ENCODE results near the gene TREM2.
"Not testable (repeated sequence)": the region's sequence is repeated elsewhere in the genome, so short reads cannot be mapped to it uniquely, and the experiment has no call there.

Gene TREM2

GRCh38 chr6:41162687-41163418, at the start of gene TREM2:
TREM2 (minus strand) TSS chr6:41163116; CDS start chr6:41163082, 34 bp downstream.
- no peak for DNase-seq (ENCODE audit: low spot score)

- no peak for DNase-seq (ENCODE audit: low spot score)
Observed at GRCh38 chr6:41209547-41210320, 46.8 kb upstream of the TREM2 start.

GRCh38 chr6:41208439-41209106, 45.7 kb upstream of the TREM2 start:
- DNase-seq (ENCODE audit: low spot score): no peak

GRCh38 chr6:41204156-41204555, 41.2 kb upstream of the TREM2 start:
- no peak for DNase-seq (ENCODE audit: low spot score)

- no peak for DNase-seq (ENCODE audit: low spot score)
Observed at GRCh38 chr6:41201764-41202173, 38.9 kb upstream of the TREM2 start.

- DNase-seq (ENCODE audit: low spot score): no peak
Observed at GRCh38 chr6:41200901-41201763, 38.2 kb upstream of the TREM2 start, which contains the start of gene TREML2. TREML2 (minus strand) TSS chr6:41201149; CDS start chr6:41201008, 141 bp downstream.

GRCh38 chr6:41200296-41200900, 37.5 kb upstream of the TREM2 start:
- no peak for DNase-seq (ENCODE audit: low spot score)

GRCh38 chr6:41199552-41200246, 36.8 kb upstream of the TREM2 start:
- DNase-seq (ENCODE audit: low spot score): no peak

- no peak for DNase-seq (ENCODE audit: low spot score)
Observed at GRCh38 chr6:41197234-41197633, 34.3 kb upstream of the TREM2 start.

- DNase-seq (ENCODE audit: low spot score): no peak
Observed at GRCh38 chr6:41194386-41194785, 31.5 kb upstream of the TREM2 start.

GRCh38 chr6:41193884-41194283, 31.0 kb upstream of the TREM2 start:
- no peak for DNase-seq (ENCODE audit: low spot score)

- no peak for DNase-seq (ENCODE audit: low spot score)
Observed at GRCh38 chr6:41193171-41193734, 30.3 kb upstream of the TREM2 start.

GRCh38 chr6:41191569-41191968, 28.7 kb upstream of the TREM2 start:
- DNase-seq (ENCODE audit: low spot score): no peak

- no peak for DNase-seq (ENCODE audit: low spot score)
Observed at GRCh38 chr6:41190791-41191190, 27.9 kb upstream of the TREM2 start.

- no peak for DNase-seq (ENCODE audit: low spot score)
Observed at GRCh38 chr6:41189967-41190366, 27.1 kb upstream of the TREM2 start.

GRCh38 chr6:41189046-41189445, 26.1 kb upstream of the TREM2 start:
- not testable (repeated sequence) for DNase-seq (ENCODE audit: low spot score)

GRCh38 chr6:41187924-41188886, 25.3 kb upstream of the TREM2 start:
- no peak for DNase-seq (ENCODE audit: low spot score)

- no peak for DNase-seq (ENCODE audit: low spot score)
Observed at GRCh38 chr6:41186031-41186562, 23.2 kb upstream of the TREM2 start.

GRCh38 chr6:41184761-41185160, 21.8 kb upstream of the TREM2 start:
- no peak for DNase-seq (ENCODE audit: low spot score)

All from globus pallidus (tissue), 1 donor.